GM12878 (cell line): ENCODE results near the gene AGPAT4. TPM values are rescaled to one million over a fixed set of nuclear protein-coding genes. Genes with fewer than 3 reads are reported as not detected.

ENCODE experiments used
- ATAC-seq: fragments of 200-7000 bp; cut with Tn5 transposase; 3 replicates; pipeline ENCODE4 v1.9.1; 2020; ENCODE audit warnings: mild to moderate bottlenecking, moderate library complexity
- BruUV-seq: library from RNA; stranded (reverse); fragments of 400-500 nt; replicated peaks from 2 replicates; lab custom pipeline; 2021; lab: Mats Ljungman, UMichigan
- CTCF ChIA-PET: fragments of 300-600 bp; sonication (Branson Sonifier 250); formaldehyde crosslinking; extraction: SDS; loops from one replicate; lab custom pipeline; 2021; ENCODE audit warnings: inconsistent platforms; lab: Yijun Ruan, JAX
- POLR2A ChIA-PET: fragments of 350-600 bp; formaldehyde crosslinking; extraction: SDS; loops from one replicate; lab custom pipeline; 2021; ENCODE audit warnings: inconsistent platforms; lab: Charles Lee
- RAD21 ChIA-PET: fragments of 300-600 bp; sonication (Branson Sonifier 250); formaldehyde crosslinking; loops from one replicate; lab custom pipeline; 2023; ENCODE audit warnings: antibody characterized with exemption; ENCODE audit not compliant: unreplicated experiment; lab: Charles Lee
- SMC1A ChIA-PET: fragments of 300-600 bp; sonication (Branson Sonifier 250); formaldehyde crosslinking; loops from one replicate; lab custom pipeline; 2023; ENCODE audit not compliant: unreplicated experiment, uncharacterized antibody; lab: Charles Lee
- DNase-seq: peaks from one replicate; pipeline ENCODE4 v3.0.0-alpha.2; 2011; ENCODE audit warnings: low read depth, low spot score
- FAIRE-seq: peaks from 3 replicates; lab custom pipeline; 2011; peaks lifted over from hg19 to GRCh38; lab: Jason Lieb, UNC
- H2AFZ ChIP-seq: 2 replicates; pipeline ENCODE4 v1.6.0; 2011; ENCODE audit warnings: low read depth, low read length, control low read depth; ENCODE audit not compliant: control insufficient read depth
- H3K27ac ChIP-seq: 2 replicates; pipeline ENCODE4 v1.5.1; 2011; ENCODE audit warnings: control low read depth; ENCODE audit not compliant: control insufficient read depth, insufficient read depth
- H3K27me3 ChIP-seq, 2 experiments: replicated peaks in 1 of 2; 2 replicates each; pipeline versions ENCODE4 v1.6.0 to v1.6.1; 2011; ENCODE audit warnings: low read length in 1 of 2; ENCODE audit not compliant: control insufficient read depth in 2 of 2, insufficient read depth in 2 of 2
- H3K36me3 ChIP-seq, 2 experiments: 2 replicates each; pipeline ENCODE4 v1.5.1; 2011; ENCODE audit warnings: low read length in 1 of 2; ENCODE audit not compliant: control insufficient read depth in 2 of 2, insufficient read depth in 2 of 2
- H3K4me1 ChIP-seq: 2 replicates; pipeline ENCODE4 v1.6.1; 2011; ENCODE audit warnings: mild to moderate bottlenecking, low read length, moderate library complexity, mixed read lengths; ENCODE audit not compliant: control insufficient read depth, insufficient read depth
- H3K4me2 ChIP-seq: 2 replicates; pipeline ENCODE4 v1.6.0; 2011; ENCODE audit warnings: control low read depth; ENCODE audit not compliant: control insufficient read depth, insufficient read depth
- H3K4me3 ChIP-seq: fragments of 200-600 bp; sonication (generic); 2 replicates; pipeline ENCODE4 v1.5.1; 2016
- H3K79me2 ChIP-seq: 2 replicates; pipeline ENCODE4 v1.6.0; 2011; ENCODE audit warnings: low read length; ENCODE audit not compliant: control insufficient read depth, insufficient read depth
- H3K9ac ChIP-seq: 2 replicates; pipeline ENCODE4 v1.8.0; 2011; ENCODE audit warnings: low read length, control low read depth, mixed read lengths; ENCODE audit not compliant: control insufficient read depth, insufficient read depth
- H3K9me3 ChIP-seq: replicated peaks from 3 replicates; pipeline ENCODE4 v1.5.1; 2011; ENCODE audit warnings: mild to moderate bottlenecking, low read length; ENCODE audit not compliant: control insufficient read depth, insufficient read depth
- H4K20me1 ChIP-seq: 2 replicates; pipeline ENCODE4 v1.6.0; 2011; ENCODE audit not compliant: control insufficient read depth, insufficient read depth
- ATF7 ChIP-seq: fragments of 450-650 bp; IDR thresholded peaks from 2 replicates; pipeline ENCODE4 v1.6.1; 2016; ENCODE audit warnings: low read depth, mild to moderate bottlenecking
- FOXK2 ChIP-seq: fragments of 450-650 bp; IDR thresholded peaks from 2 replicates; pipeline ENCODE4 v1.6.1; 2017; ENCODE audit warnings: mild to moderate bottlenecking, moderate library complexity
- HDAC6 ChIP-seq: fragments of 200-600 bp; sonication (generic); IDR thresholded peaks from one replicate; pipeline ENCODE4 v1.8.0; 2017; ENCODE audit warnings: antibody characterized with exemption; ENCODE audit not compliant: unreplicated experiment
- HSF1 ChIP-seq: fragments of 150-350 bp; IDR thresholded peaks from 2 replicates; pipeline ENCODE4 v1.6.1; 2014; ENCODE audit warnings: mild to moderate bottlenecking, low read depth, low read length
- IKZF2 ChIP-seq, 2 experiments: fragments of 450-650 bp; IDR thresholded peaks; 2 replicates each; pipeline ENCODE4 v1.6.1; 2017; ENCODE audit warnings: mild to moderate bottlenecking in 2 of 2, moderate library complexity in 2 of 2
- JUNB ChIP-seq: IDR thresholded peaks from 2 replicates; pipeline ENCODE4 v1.6.1; 2016; ENCODE audit warnings: antibody characterized with exemption, mild to moderate bottlenecking
- MEF2A ChIP-seq: IDR thresholded peaks from 2 replicates; pipeline ENCODE4 v1.6.1; 2011; ENCODE audit warnings: low read depth, mild to moderate bottlenecking, low read length, moderate library complexity; ENCODE audit not compliant: insufficient read depth
- MXI1 ChIP-seq: fragments of 150-350 bp; IDR thresholded peaks from 2 replicates; pipeline ENCODE4 v1.6.1; 2011; ENCODE audit warnings: low read depth, mild to moderate bottlenecking, inconsistent platforms, low read length, improper control_type of control experiment
- NFIC ChIP-seq: IDR thresholded peaks from 2 replicates; pipeline ENCODE4 v1.6.1; 2012; ENCODE audit warnings: low read depth, mild to moderate bottlenecking, inconsistent platforms, low read length, moderate library complexity
- NFYB ChIP-seq: IDR thresholded peaks from 2 replicates; pipeline ENCODE4 v1.6.1; 2011; ENCODE audit warnings: low read depth, mild to moderate bottlenecking, low read length, improper control_type of control experiment, moderate library complexity; ENCODE audit not compliant: insufficient read depth
- NR2F1 ChIP-seq: fragments of 450-650 bp; conservative IDR thresholded peaks from 2 replicates; pipeline ENCODE4 v1.6.1; 2017; ENCODE audit warnings: mild to moderate bottlenecking
- POLR2A ChIP-seq: IDR thresholded peaks from 2 replicates; pipeline ENCODE4 v1.6.1; 2011; ENCODE audit warnings: low read depth, mild to moderate bottlenecking, low read length
- POLR2AphosphoS2 ChIP-seq: IDR thresholded peaks from 2 replicates; pipeline ENCODE4 v1.6.1; 2011; ENCODE audit warnings: low read depth, mild to moderate bottlenecking, low read length, improper control_type of control experiment, moderate library complexity
- RUNX3 ChIP-seq: IDR thresholded peaks from 2 replicates; pipeline ENCODE4 v1.6.1; 2012; ENCODE audit warnings: low read length, inconsistent platforms
- SIX5 ChIP-seq: IDR thresholded peaks from 2 replicates; pipeline ENCODE4 v1.6.1; 2011; ENCODE audit warnings: mild to moderate bottlenecking, low read depth, low read length, moderate library complexity; ENCODE audit not compliant: severe bottlenecking
- SP1 ChIP-seq: IDR thresholded peaks from one replicate; pipeline ENCODE4 v1.6.1; 2011; ENCODE audit warnings: low read depth, low read length
- SRF ChIP-seq, 2 experiments: IDR thresholded peaks; 2 replicates each; pipeline ENCODE4 v1.6.1; 2011; ENCODE audit warnings: low read depth in 2 of 2, low read length in 2 of 2, mild to moderate bottlenecking in 1 of 2, moderate library complexity in 1 of 2
- SUPT20H ChIP-seq: IDR thresholded peaks from 2 replicates; pipeline ENCODE4 v1.6.1; 2011; ENCODE audit warnings: low read depth, mild to moderate bottlenecking, low read length, moderate library complexity, borderline replicate concordance; ENCODE audit not compliant: control insufficient read depth
- TAF1 ChIP-seq: IDR thresholded peaks from 2 replicates; pipeline ENCODE4 v1.6.1; 2011; ENCODE audit warnings: mild to moderate bottlenecking, low read depth, low read length, borderline replicate concordance
- ZBTB4 ChIP-seq: fragments of 450-650 bp; formaldehyde crosslinking; IDR thresholded peaks from 2 replicates; pipeline ENCODE4 v1.4.0; 2022; ENCODE audit warnings: mild to moderate bottlenecking, moderate library complexity
- WGBS: methylation state at CpG from one replicate; pipeline ENCODE4 v1.1.6; 2016; ENCODE audit warnings: low lambda C conversion rate; ENCODE audit not compliant: insufficient replicate concordance, insufficient coverage; ENCODE audit errors: missing lambda C conversion rate; 5-methylcytosine and 5-hydroxymethylcytosine counted together
- in situ Hi-C: fragments of 300-500 bp; cut with MboI; formaldehyde crosslinking; loops from 9 replicates; pipeline ENCODE4 v1.14.3; 2018; ENCODE audit warnings: mixed read lengths
- intact Hi-C: fragments of 100-400 bp; cut with micrococcal nuclease; formaldehyde crosslinking; loops from one replicate; pipeline ENCODE4 v1.14.2; 2022; ENCODE audit not compliant: unreplicated experiment
- polyA plus RNA-seq, 11 experiments: library from polyadenylated mRNA; depleted of rRNA in 4 of 11; unstranded in 6 of 11; stranded (reverse) in 5 of 11; fragments of >200 nt; fragmentation: Nextera tagmentation in 4 of 11; fragmentation: Illumina TruSeq in 1 of 11; extraction: Ambion mirVana in 4 of 11; extraction: Trizol in 1 of 11; gene quantifications; 1 replicate in 1 of 11; 2 replicates in 10 of 11; pipeline versions ENCODE4 v1.2.1 to v1.2.3, GENCODE V29; 2011 to 2016; ENCODE audit warnings: inconsistent platforms in 2 of 11, missing spikeins in 2 of 11, low read depth in 1 of 11
- total RNA-seq, 4 experiments: library from RNA; depleted of rRNA in 3 of 4; stranded (reverse); fragments of >200 nt in 3 of 4; fragmentation: Illumina TruSeq in 1 of 4; extraction: Trizol in 1 of 4; gene quantifications; 2 replicates each; pipeline versions ENCODE4 v1.2.1 to v1.2.3, GENCODE V29; 2013 to 2021

AGPAT4 gene
- total and polyA plus RNA-seq, 10 of the 15 experiments (the other 5 are each of a cell fraction or from before 2014, with no cell fraction given), result 0.34 to 2.2 (median 1.3) TPM

GRCh38 chr6:161153725-161154124, 120.1 kb downstream of the AGPAT4 start:
- H2AFZ ChIP-seq, result no peak overlapping the region
- intact Hi-C loops, result loop anchor here (5.0 kb wide), 1 partner anchor 219 kb away; no protein-coding TSS in a partner anchor
- no peak for ATAC-seq
- CTCF ChIA-PET, result interaction anchor here (0.5 to 1.7 kb wide), 2 partner anchors 95 to 217 kb away, joined by 3 to 7 read pairs; no protein-coding TSS in a partner anchor
- TF ChIP-seq SIX5 (no peak), RUNX3 (no peak), POLR2A (no peak), SUPT20H (no peak), NR2F1 (no peak), NFIC (no peak), MEF2A (no peak), FOXK2 (no peak), ATF7 (no peak), NFYB (no peak), MXI1 (no peak), HDAC6 (no peak), SP1 (no peak), POLR2AphosphoS2 (no peak), IKZF2 (IDR thresholded peaks at IDR 0.05) (no peak), ZBTB4 (CRISPR knock-in tag) (no peak), TAF1 (no peak), SRF (IDR thresholded peaks at IDR 0.05; ENCODE audit: low read depth in 2 of 2, low read length in 2 of 2) (no peak), HSF1 (no peak), JUNB (no peak)
- TF ChIP-seq, all 136 proteins: peak for 0
- no peak overlapping the region for H3K4me3 ChIP-seq
- whole genome bisulfite sequencing, result 52% methylated on average over 10 of the region's 10 CpGs
- in situ Hi-C loops, result no loop called here
- no peak overlapping the region for H3K4me2 ChIP-seq
- FAIRE-seq, result no peak
- POLR2A ChIA-PET, result no interaction called here
- H3K36me3 ChIP-seq, result no peaks in the 10 kb centered on the region
- RAD21 ChIA-PET, result no interaction called here
- BruUV-seq, result no TSS peak
- H3K9ac ChIP-seq, result no peak overlapping the region
- H3K79me2 ChIP-seq, result no peaks in the 10 kb centered on the region
- H3K9me3 ChIP-seq, result no peaks in the 10 kb centered on the region; the same call in 2 of the 3 replicates
- H3K27me3 ChIP-seq, result no peaks in the 10 kb centered on the region
- no peak for DNase-seq
- SMC1A ChIA-PET, result interaction anchor here (1.6 kb wide), 1 partner anchor 45 kb away, joined by 3 read pairs; no protein-coding TSS in a partner anchor
- H3K27ac ChIP-seq, result no peak overlapping the region
- no peaks in the 10 kb centered on the region; the same call in 1 of the 2 replicates for H4K20me1 ChIP-seq
- H3K4me1 ChIP-seq, result no peaks in the 10 kb centered on the region
